Kidney (tissue), 22 donors: ENCODE data around the gene USB1. TPM values are rescaled to one million over a fixed set of nuclear protein-coding genes. Genes with fewer than 3 reads are reported as not detected.

Experiments
- DNase-seq, 5 donors: peaks; one replicate each; pipeline ENCODE4 v3.0.0-alpha.2; 2013 to 2020
- FAIRE-seq: peaks from 2 replicates; lab custom pipeline; 2012; peaks lifted over from hg19 to GRCh38; lab: Jason Lieb, UNC
- H3K27ac ChIP-seq, 2 donors: one replicate each; pipeline ENCODE4 v1.7.0; 2013; ENCODE audit warnings: low read depth in 2 of 2, low read length in 2 of 2, inconsistent platforms in 1 of 2
- H3K27me3 ChIP-seq: one replicate; pipeline ENCODE4 v1.7.1; 2013; ENCODE audit warnings: low read length, inconsistent platforms; ENCODE audit not compliant: control insufficient read depth, insufficient read depth
- H3K36me3 ChIP-seq, 3 donors: one replicate each; pipeline versions ENCODE4 v1.7.0 to v1.7.1; 2013; ENCODE audit warnings: low read length in 3 of 3, control low read depth in 1 of 3, inconsistent platforms in 1 of 3; ENCODE audit not compliant: insufficient read depth in 3 of 3, control insufficient read depth in 2 of 3
- H3K4me1 ChIP-seq, 3 donors: one replicate each; pipeline versions ENCODE4 v1.7.0 to v1.7.1; 2013; ENCODE audit warnings: low read length in 3 of 3, inconsistent platforms in 1 of 3, low read depth in 1 of 3; ENCODE audit not compliant: control insufficient read depth in 2 of 3, insufficient read depth in 2 of 3
- H3K4me3 ChIP-seq, 3 donors: one replicate each; pipeline versions ENCODE4 v1.7.0 to v1.8.1; 2013; ENCODE audit warnings: low read length in 3 of 3, control low read depth in 1 of 3, inconsistent platforms in 1 of 3
- H3K9ac ChIP-seq, 3 donors: one replicate each; pipeline versions ENCODE4 v1.7.0 to v1.7.1; 2013; ENCODE audit warnings: low read length in 3 of 3, control low read depth in 1 of 3, inconsistent platforms in 1 of 3
- H3K9me3 ChIP-seq, 3 donors: one replicate each; pipeline versions ENCODE4 v1.7.0 to v1.7.1; 2013; ENCODE audit warnings: low read length in 3 of 3, control low read depth in 1 of 3, inconsistent platforms in 1 of 3; ENCODE audit not compliant: control insufficient read depth in 2 of 3, insufficient read depth in 1 of 3
- CTCF ChIP-seq: IDR thresholded peaks from 3 replicates; pipeline ENCODE4 v1.5.1; 2012; ENCODE audit warnings: mild to moderate bottlenecking, moderate library complexity, borderline replicate concordance; ENCODE audit not compliant: insufficient read depth; ENCODE audit errors: extremely low read depth
- intact Hi-C: fragments of 100-400 bp; cut with DNase I; formaldehyde crosslinking; loops from one replicate; pipeline ENCODE4 v1.11.1; 2022
- long read RNA-seq, 10 donors: library from polyadenylated mRNA in 1 of 10; unstranded in 1 of 10; transcript quantifications; one replicate each; pipeline ENCODE4 v2.0.0 and lab custom pipeline, GENCODE V29; 2021 to 2026
- polyA plus RNA-seq: library from polyadenylated mRNA; stranded (reverse); fragments of 350-450 nt; fragmentation: Illumina TruSeq; extraction: RNeasy Lipid Tissue Mini Kit (QIAGEN cat#74804); gene quantifications from one replicate; pipeline ENCODE4 v1.2.3, GENCODE V29; 2014; ENCODE audit warnings: low read depth, low replicate concordance; ENCODE audit not compliant: insufficient read depth
- total RNA-seq: library from RNA; stranded (reverse); fragmentation: NEBNext Ultra II Directional; extraction: Animal tissue kit (Norgen Biotek cat#: 25700); gene quantifications from one replicate; pipeline ENCODE4 v1.2.1, GENCODE V29; 2021
- donor health status: control.
- donor health status: control.
- donor health status: control.
- donor health status: control.
- donor health status: control.
- donor health status: DM: yes; HTN: yes; CAD: no.
- donor health status: Normal renal cell carcinoma (clear cell type).

Gene USB1
- total RNA-seq (32.8 TPM), polyA plus RNA-seq (18.3 TPM)
- long read RNA-seq, donor 1, transcript USB1-201 (7 exons, 2,282 nt): major isoform, 8 of 11 reads
- long read RNA-seq, donor 1, partial matches to known transcripts: 0 of 11 reads
- long read RNA-seq, donor 1, other reads (novel, unspliced or antisense): 0 of 11 reads
- long read RNA-seq, donor 2, partial matches to known transcripts: 0 of 6 reads
- long read RNA-seq, donor 2, other reads (novel, unspliced or antisense): 0 of 6 reads
- long read RNA-seq, donor 3, partial matches to known transcripts: 0 of 6 reads
- long read RNA-seq, donor 3, other reads (novel, unspliced or antisense): 0 of 6 reads
- long read RNA-seq, donor 4, transcript USB1-201 (7 exons, 2,282 nt): major isoform, 5 of 6 reads
- long read RNA-seq, donor 4, partial matches to known transcripts: 0 of 6 reads
- long read RNA-seq, donor 4, other reads (novel, unspliced or antisense): 0 of 6 reads
- long read RNA-seq, donor 5: 0 reads
- long read RNA-seq, donor 6, partial matches to known transcripts: 0 of 3 reads
- long read RNA-seq, donor 6, other reads (novel, unspliced or antisense): 0 of 3 reads
- long read RNA-seq, donor 7, partial matches to known transcripts: 2 of 9 reads
- long read RNA-seq, donor 7, other reads (novel, unspliced or antisense): 3 of 9 reads
- long read RNA-seq, donor 8, transcript USB1-201 (7 exons, 2,282 nt): major isoform, 5 of 10 reads
- long read RNA-seq, donor 8, partial matches to known transcripts: 5 of 10 reads
- long read RNA-seq, donor 8, other reads (novel, unspliced or antisense): 0 of 10 reads
- long read RNA-seq, donor 9, partial matches to known transcripts: 0 of 4 reads
- long read RNA-seq, donor 9, other reads (novel, unspliced or antisense): 0 of 4 reads
- long read RNA-seq, donor 10, partial matches to known transcripts: 0 of 4 reads
- long read RNA-seq, donor 10, other reads (novel, unspliced or antisense): 0 of 4 reads

- no peaks in the 10 kb centered on the region for H3K27me3 ChIP-seq
- intact Hi-C loops: loop anchor here (10.0 kb wide), 1 partner anchor 426 kb away; no protein-coding TSS in a partner anchor
- peak; percentile 93 to 96 (median 95) for DNase-seq
- peak within 1 kb of the TSS in 2 of 3 donors; percentile 69 to 72 for H3K9ac ChIP-seq
- no peaks in the 10 kb centered on the region for H3K9me3 ChIP-seq
- peak within 1 kb of the TSS; percentile 85 to 86 for H3K27ac ChIP-seq
- H3K4me1 ChIP-seq: peaks cover 3 to 20% (median 5%) of the 10 kb centered on the region in 3 donors
- peak within 1 kb of the TSS; percentile 62 to 82 (median 78) for H3K4me3 ChIP-seq
- TF ChIP-seq CTCF: peak; percentile 75
- FAIRE-seq: no peak
- H3K36me3 ChIP-seq: peaks cover 0 to 13% (median 5%) of the 10 kb centered on the region in 3 donors
Measured at GRCh38 chr16:58000706-58001676, at the start of gene USB1. Gene USB1 (plus strand): TSS chr16:58001407. CDS start chr16:58001484, 77 bp downstream.

- FAIRE-seq: no peak
Measured at GRCh38 chr16:57952909-57953308, 48.3 kb upstream of the USB1 start.

More at GRCh38 chr16:57952909-57953308, 48.3 kb upstream of the USB1 start:
- intact Hi-C loops: no loop called here
- Histone ChIP-seq H3K9ac (no peak overlapping the region), H3K9me3 (no peaks in the 10 kb centered on the region), H3K4me1 (no peaks in the 10 kb centered on the region), H3K36me3 (no peaks in the 10 kb centered on the region), H3K27me3 (no peaks in the 10 kb centered on the region), H3K27ac (no peak overlapping the region), H3K4me3 (no peak overlapping the region)
- TF ChIP-seq CTCF: no peak
- DNase-seq: no peak
